Ramos (cell line): Measurements from ENCODE around the gene UGT2B10.

Experiments
- in situ Hi-C: fragments of 300-500 bp; cut with MboI; formaldehyde crosslinking; loops from one replicate; pipeline ENCODE4 v1.14.3; 2022; ENCODE audit warnings: low sequenced_read_pairs; ENCODE audit not compliant: unreplicated experiment

UGT2B10 gene

DNA sequence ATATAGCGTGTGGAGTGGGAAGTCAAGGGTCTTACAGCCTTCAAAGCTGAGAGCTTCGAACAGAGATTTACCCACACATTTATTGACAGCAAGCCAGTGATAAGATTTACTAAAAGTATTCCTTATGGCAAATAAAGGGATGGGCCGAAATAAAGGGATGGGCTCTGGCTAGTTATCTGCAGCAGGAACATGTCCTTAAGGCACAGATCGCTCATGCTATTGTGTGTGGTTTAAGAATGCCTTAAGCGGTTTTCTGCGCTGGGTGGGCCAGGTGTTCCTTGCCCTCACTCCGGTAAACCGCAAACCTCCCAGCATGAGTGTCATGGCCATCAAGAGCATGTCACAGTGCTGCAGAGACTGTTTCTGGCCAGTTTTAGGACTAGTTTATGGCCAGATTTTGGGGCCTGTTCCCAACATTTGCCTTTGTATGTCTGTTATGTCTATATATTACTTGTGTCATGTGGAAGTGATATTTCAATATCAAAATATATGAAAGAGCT, 53.5 kb downstream of the UGT2B10 start:
- in situ Hi-C loops: no loop called here

DNA sequence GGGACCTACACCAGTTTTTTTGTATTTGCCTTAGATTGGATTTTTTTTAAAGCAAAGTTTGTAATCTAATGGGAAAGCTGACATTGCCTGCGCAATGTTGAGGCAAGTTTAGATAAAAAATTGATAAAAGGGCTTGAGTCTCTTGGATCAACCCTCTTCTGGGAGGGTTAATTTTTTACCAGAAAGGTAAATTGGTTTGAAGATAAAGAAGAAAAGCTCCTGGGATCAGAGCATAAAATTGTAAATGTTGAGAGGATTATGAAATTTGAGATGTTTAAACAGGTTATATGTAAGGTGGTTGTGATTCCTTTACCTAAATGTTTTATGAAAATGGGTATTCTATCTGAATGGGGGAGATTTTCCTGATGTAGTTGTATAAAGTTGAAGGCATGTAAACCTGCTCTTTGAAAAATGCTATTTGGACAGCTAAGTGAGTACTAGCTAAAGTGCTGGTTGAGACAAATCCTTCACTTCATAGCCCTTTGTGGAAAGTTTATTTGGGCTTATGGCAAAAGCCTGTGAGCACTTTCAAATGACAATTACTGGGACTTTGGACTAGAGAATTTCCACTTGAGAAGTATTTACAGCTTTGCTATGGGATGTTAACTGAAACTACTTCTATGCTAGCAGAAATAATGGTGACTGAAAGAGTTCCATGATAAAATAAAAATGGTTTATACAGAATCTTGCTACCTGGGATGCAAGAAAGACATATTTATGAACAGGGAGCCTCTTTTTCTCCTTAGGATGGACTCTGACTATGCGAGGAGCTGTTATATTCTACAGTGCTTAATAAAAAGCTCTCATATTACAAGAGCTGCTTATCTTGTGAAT, 56.2 kb downstream of the UGT2B10 start:
- in situ Hi-C loops: no loop called here

DNA sequence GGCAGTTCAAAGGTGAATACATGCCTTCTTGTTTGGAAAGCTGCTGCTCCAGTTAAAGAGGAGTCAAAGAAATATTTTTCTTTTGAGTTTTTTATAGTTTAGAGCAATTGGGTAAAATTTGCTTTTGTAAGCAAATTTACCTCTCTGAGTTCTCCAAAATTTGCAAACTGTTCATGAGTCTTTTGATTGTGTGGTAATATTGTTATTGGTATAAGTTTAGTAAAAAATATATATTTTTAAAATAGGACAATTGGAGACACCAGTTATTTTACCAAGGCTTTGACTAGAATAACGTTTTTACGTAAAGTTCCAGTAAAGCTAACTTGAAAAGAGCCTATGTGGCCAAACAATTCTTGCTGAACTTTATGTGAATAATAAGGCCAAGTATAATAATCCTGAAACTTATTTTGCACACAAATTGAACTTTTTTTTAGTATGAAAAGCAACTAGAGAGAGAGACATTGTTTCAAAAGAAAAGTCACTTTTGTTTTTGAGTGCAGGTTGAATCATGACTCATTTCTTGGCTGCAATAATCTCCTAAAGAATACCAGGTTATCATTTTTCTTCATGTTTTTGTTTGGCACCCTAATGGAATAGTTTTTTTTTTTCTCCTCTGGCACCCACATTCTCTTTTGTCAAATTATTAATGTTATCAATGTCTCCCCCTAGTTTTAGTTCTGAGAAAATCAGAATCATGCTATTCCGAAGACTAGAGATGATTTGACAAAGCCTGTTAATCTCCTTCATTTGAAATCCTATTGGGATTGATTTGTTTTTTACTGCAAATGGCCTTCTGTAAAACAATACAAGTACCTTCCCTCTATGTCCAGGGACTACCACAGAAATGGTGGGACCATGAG, 57.1 kb downstream of the UGT2B10 start:
- in situ Hi-C loops: no loop called here

- in situ Hi-C loops: no loop called here
Measured at GRCh38 chr4:68874507-68874906, 58.7 kb downstream of the UGT2B10 start.

DNA sequence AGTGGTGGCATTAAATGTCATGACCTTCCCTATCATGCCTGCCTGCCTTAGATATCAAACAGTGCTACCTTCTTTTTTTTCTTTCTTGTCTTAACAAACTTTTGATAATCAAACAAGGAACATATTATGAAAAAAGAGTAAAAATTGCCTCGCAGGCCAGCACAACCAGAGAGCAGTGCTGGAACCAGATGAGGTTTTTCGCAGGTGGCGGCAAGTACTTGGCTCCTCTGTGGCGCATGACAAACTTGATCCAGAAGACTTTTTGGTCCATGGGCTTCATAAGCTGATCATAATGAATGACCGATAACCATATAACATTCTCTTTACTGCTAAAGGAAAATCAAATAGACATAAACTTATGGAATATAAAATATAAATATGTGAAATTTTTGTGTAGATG, 61.8 kb downstream of the UGT2B10 start:
- in situ Hi-C loops: no loop called here

GRCh38 chr4:68878048-68878447, 62.3 kb downstream of the UGT2B10 start:
- in situ Hi-C loops: no loop called here
